Measurements from ENCODE around the gene WASL. TPM values are rescaled to one million over a fixed set of nuclear protein-coding genes. Genes with fewer than 3 reads are reported as not detected.

WASL gene
- total and polyA plus RNA-seq, 10 of the 15 experiments (the other 5 are each of a cell fraction or from before 2014, with no cell fraction given): 2.0 to 6.4 (median 3.5) TPM

DNA sequence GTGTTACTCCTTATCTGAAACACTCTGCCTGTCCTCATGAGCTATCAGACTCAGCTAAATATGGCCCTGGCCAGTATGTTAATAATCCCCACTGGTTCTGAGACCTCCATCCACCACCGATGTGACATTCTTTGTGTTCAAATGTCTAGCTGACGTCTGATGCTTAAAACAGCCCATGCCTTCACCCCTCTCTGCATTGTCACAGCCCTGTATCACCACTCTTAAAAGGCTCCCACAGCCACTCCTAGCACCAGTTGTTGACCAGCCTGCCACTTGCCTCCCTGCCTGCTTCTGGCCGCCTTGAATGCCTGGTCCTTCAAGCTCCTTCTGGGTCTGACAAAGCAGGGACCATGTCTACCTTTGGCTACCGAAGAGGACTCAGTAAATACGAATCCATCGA, 93.2 kb downstream of the WASL start, which contains the start of gene LMOD2:
Gene LMOD2, plus strand, starts transcription at position 253 of the 400 bp plus-strand sequence. Its CDS starts 98 bp downstream, at position 351.
- ChIA-PET POLR2A (no interaction called here), SMC1A (ENCODE audit: uncharacterized antibody, unreplicated experiment) (no interaction called here), CTCF (interaction anchor here (0.6 to 1.6 kb wide), 3 partner anchors 19 to 31 kb away, joined by 3 to 7 read pairs (median 5); no protein-coding TSS in a partner anchor), RAD21 (ENCODE audit: unreplicated experiment) (no interaction called here)
- H4K20me1 ChIP-seq (ENCODE audit: control insufficient read depth, insufficient read depth): no peaks in the 10 kb centered on the region
- no peaks in the 10 kb centered on the region for H3K9me3 ChIP-seq (replicated peaks; ENCODE audit: control insufficient read depth, insufficient read depth, low read length)
- no peaks in the 10 kb centered on the region for H3K4me1 ChIP-seq (ENCODE audit: control insufficient read depth, insufficient read depth, low read length)
- H3K79me2 ChIP-seq (ENCODE audit: control insufficient read depth, insufficient read depth, low read length): no peaks in the 10 kb centered on the region
- no peaks in the 10 kb centered on the region; a peak in 1 of 4 replicates for H3K27me3 ChIP-seq (replicated peaks in 1 of 2; ENCODE audit: control insufficient read depth in 2 of 2, insufficient read depth in 2 of 2, low read length in 1 of 2)
- no peak within 1 kb of the TSS for H2AFZ ChIP-seq (ENCODE audit: control insufficient read depth, low read depth, low read length)
- FAIRE-seq (no peak), DNase-seq (ENCODE audit: low read depth, low spot score) (no peak), ATAC-seq (no peak)
- WGBS (ENCODE audit: insufficient coverage, insufficient replicate concordance, low lambda C conversion rate, missing lambda C conversion rate): 18% methylated on average over 6 of the region's 6 CpGs
- in situ Hi-C loops (cut with MboI) (no loop called here), intact Hi-C loops (cut with micrococcal nuclease; ENCODE audit: unreplicated experiment) (no loop called here)
- no peak within 1 kb of the TSS for H3K4me3 ChIP-seq
- H3K27ac ChIP-seq (ENCODE audit: control insufficient read depth, insufficient read depth): no peak within 1 kb of the TSS
- H3K36me3 ChIP-seq (ENCODE audit: control insufficient read depth in 2 of 2, insufficient read depth in 2 of 2, low read length in 1 of 2): no peaks in the 10 kb centered on the region
- H3K9ac ChIP-seq (ENCODE audit: control insufficient read depth, insufficient read depth, low read length): no peak within 1 kb of the TSS
- no TSS peak for BruUV-seq (replicated peaks)
- H3K4me2 ChIP-seq (ENCODE audit: control insufficient read depth, insufficient read depth): no peak within 1 kb of the TSS
- TF ChIP-seq JUNB (IDR thresholded peaks at IDR 0.05) (no peak), MTA2 (IDR thresholded peaks at IDR 0.05; ENCODE audit: low read depth) (no peak), IKZF2 (IDR thresholded peaks at IDR 0.05) (no peak)

DNA sequence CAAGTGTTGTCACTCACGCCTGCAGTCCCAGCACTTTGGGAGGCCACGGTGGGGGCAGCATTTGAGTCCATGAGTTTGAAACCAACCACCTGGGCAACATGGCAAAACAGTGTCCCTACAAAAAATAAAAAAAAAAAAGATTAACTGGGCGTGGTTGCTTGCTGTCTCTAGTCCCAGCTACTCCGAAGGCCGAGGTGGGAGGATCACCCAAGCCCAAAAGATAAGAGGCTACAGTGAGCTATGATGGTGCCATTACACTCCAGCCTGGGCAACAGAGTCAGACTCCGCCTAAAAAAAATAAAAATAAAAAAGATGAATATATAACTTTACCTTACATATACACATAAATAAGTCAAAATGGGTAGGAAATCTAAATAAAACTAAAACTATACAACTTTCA, 95.6 kb downstream of the WASL start:
- SMC1A ChIA-PET (ENCODE audit: uncharacterized antibody, unreplicated experiment): interaction anchor here (0.6 to 1.5 kb wide), 3 partner anchors 39 to 204 kb away, joined by 3 to 4 read pairs (median 3); no protein-coding TSS in a partner anchor
- peaks cover 0 to 2% of the 10 kb centered on the region in 2 experiments; a peak in 2 of 4 replicates for H3K27me3 ChIP-seq (replicated peaks in 1 of 2; ENCODE audit: control insufficient read depth in 2 of 2, insufficient read depth in 2 of 2, low read length in 1 of 2)
- no peak overlapping the region for H3K4me2 ChIP-seq (ENCODE audit: control insufficient read depth, insufficient read depth)
- in situ Hi-C loops (cut with MboI): no loop called here
- H3K9me3 ChIP-seq (replicated peaks; ENCODE audit: control insufficient read depth, insufficient read depth, low read length): no peaks in the 10 kb centered on the region
- 56% methylated on average over 6 of the region's 6 CpGs for WGBS (ENCODE audit: insufficient coverage, insufficient replicate concordance, low lambda C conversion rate, missing lambda C conversion rate)
- intact Hi-C loops (cut with micrococcal nuclease; ENCODE audit: unreplicated experiment): no loop called here
- RAD21 ChIA-PET (ENCODE audit: unreplicated experiment): interaction anchor here (1.0 kb wide), 1 partner anchor 198 kb away, joined by 3 read pairs; no protein-coding TSS in a partner anchor
- H2AFZ ChIP-seq (ENCODE audit: control insufficient read depth, low read depth, low read length): no peak overlapping the region
- H3K79me2 ChIP-seq (ENCODE audit: control insufficient read depth, insufficient read depth, low read length): no peaks in the 10 kb centered on the region
- ATAC-seq (no peak), FAIRE-seq (no peak), DNase-seq (ENCODE audit: low read depth, low spot score) (no peak)
- no peak overlapping the region for H3K9ac ChIP-seq (ENCODE audit: control insufficient read depth, insufficient read depth, low read length)
- no peak overlapping the region for H3K4me3 ChIP-seq
- no peaks in the 10 kb centered on the region for H3K36me3 ChIP-seq (ENCODE audit: control insufficient read depth in 2 of 2, insufficient read depth in 2 of 2, low read length in 1 of 2)
- POLR2A ChIA-PET: no interaction called here
- H3K4me1 ChIP-seq (ENCODE audit: control insufficient read depth, insufficient read depth, low read length): no peaks in the 10 kb centered on the region
- TF ChIP-seq RAD51 (IDR thresholded peaks at IDR 0.05): no peak
- TF ChIP-seq, protein P1, sequence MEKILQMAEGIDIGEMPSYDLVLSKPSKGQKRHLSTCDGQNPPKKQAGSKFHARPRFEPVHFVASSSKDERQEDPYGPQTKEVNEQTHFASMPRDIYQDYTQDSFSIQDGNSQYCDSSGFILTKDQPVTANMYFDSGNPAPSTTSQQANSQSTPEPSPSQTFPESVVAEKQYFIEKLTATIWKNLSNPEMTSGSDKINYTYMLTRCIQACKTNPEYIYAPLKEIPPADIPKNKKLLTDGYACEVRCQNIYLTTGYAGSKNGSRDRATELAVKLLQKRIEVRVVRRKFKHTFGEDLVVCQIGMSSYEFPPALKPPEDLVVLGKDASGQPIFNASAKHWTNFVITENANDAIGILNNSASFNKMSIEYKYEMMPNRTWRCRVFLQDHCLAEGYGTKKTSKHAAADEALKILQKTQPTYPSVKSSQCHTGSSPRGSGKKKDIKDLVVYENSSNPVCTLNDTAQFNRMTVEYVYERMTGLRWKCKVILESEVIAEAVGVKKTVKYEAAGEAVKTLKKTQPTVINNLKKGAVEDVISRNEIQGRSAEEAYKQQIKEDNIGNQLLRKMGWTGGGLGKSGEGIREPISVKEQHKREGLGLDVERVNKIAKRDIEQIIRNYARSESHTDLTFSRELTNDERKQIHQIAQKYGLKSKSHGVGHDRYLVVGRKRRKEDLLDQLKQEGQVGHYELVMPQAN (conservative IDR thresholded peaks at IDR 0.05): no peak
- no peaks in the 10 kb centered on the region for H4K20me1 ChIP-seq (ENCODE audit: control insufficient read depth, insufficient read depth)
- no peak overlapping the region for H3K27ac ChIP-seq (ENCODE audit: control insufficient read depth, insufficient read depth)
- CTCF ChIA-PET: interaction anchor here (0.6 to 1.0 kb wide), 4 partner anchors 29 to 448 kb away, joined by 3 to 4 read pairs (median 4); no protein-coding TSS in a partner anchor
- BruUV-seq (replicated peaks): no TSS peak
